Measurements from ENCODE around the gene EXOSC2. TPM values are rescaled to one million over a fixed set of nuclear protein-coding genes. Genes with fewer than 3 reads are reported as not detected.

Gene EXOSC2
- total RNA-seq, 2 donors from 2014 or later: 47.8 to 74.0 TPM

DNA sequence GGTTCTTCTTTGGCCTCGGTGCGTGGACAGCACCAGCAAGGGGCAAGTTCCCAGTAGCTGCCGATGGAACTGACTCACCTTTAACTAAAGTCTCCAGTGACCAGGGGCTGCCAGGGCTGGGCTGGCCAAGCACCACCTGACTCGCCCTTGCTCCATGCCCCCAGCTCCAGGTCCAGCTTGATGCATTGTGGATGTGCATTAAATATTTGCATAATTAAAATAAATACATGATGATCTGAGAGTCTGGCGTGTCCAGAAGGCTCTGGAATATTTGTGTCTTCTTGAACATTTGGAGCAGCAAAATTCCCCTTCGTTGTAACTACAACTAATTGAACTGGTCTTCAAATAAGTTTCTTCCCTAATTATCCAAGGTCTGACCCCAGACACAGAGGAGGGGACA is 38.7 kb upstream of the EXOSC2 start:
- no peak overlapping the region for H3K4me3 Mint-ChIP-seq
- H3K36me3 ChIP-seq (ENCODE audit: control insufficient read depth, insufficient read depth, low read length): no peaks in the 10 kb centered on the region
- H3K27me3 ChIP-seq (ENCODE audit: control insufficient read depth, insufficient read depth, low read length, poor library complexity, severe bottlenecking): peaks cover 64% of the 10 kb centered on the region

DNA sequence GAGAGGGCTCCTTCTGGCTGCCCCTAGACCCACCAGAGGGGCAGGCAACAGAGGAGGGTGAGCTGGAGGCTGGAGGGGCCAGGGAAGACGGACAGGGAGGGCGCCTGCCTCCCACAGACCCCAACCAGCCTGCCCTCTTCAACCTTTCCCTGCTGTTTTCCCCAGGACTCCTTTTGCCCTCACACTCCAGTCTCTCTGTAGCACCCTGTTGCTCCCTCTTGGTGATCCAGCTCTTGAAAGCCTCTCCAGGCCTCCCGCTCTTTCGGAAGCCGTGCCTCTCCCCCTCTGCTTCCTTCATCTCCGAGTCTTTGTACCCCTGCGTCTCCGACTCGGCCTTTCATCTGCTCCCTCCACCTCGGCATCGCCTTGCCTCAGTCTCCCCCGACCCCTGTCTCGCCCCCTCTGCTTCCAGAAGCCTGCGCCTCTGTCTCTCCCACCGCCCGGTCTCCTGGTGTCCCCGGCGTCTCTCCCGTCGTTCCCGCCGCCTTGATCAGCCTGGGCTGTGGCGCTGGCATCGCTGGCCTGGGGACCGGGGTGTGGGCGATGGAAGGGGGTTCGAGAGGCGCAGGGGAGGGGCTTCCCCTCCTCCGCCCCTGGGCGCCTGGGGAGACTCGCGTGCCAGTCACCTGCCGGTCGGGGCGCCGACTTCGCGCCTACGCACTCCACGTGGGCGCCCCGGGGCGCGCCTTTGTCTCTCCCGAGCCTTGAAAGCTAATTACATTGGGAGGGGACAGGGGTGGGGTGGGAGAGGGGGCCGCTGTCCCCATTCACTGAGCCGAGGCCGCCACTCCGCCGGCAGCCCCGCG is 34.5 kb upstream of the EXOSC2 start:
- no peaks in the 10 kb centered on the region for H3K4me1 ChIP-seq (ENCODE audit: control insufficient read depth, insufficient read depth, low read length)
- no peaks in the 10 kb centered on the region for H3K36me3 ChIP-seq (ENCODE audit: control insufficient read depth, insufficient read depth, low read length)
- no peaks in the 10 kb centered on the region for H3K9me3 ChIP-seq (ENCODE audit: control insufficient read depth, low read length)
- WGBS, 2 experiments (ENCODE audit: insufficient coverage in 1 of 2, insufficient read length in 1 of 2): 16 to 24% methylated on average over 16 to 52 of the region's 52 CpGs
- H3K36me3 Mint-ChIP-seq (ENCODE audit: low read depth): peaks cover 4% of the 10 kb centered on the region
- no peaks in the 10 kb centered on the region for H3K4me1 Mint-ChIP-seq
- no peak overlapping the region for H3K4me3 ChIP-seq (ENCODE audit: low read length)
- H3K27ac ChIP-seq (ENCODE audit: low read depth, low read length): no peak overlapping the region
- no peak for DNase-seq
- H3K4me3 Mint-ChIP-seq: no peak overlapping the region
- H3K9ac ChIP-seq (ENCODE audit: extremely low read depth, low read length, poor library complexity, severe bottlenecking): no peak overlapping the region
- H3K27ac Mint-ChIP-seq: no peak overlapping the region
- peaks cover 97% of the 10 kb centered on the region for H3K27me3 Mint-ChIP-seq (ENCODE audit: insufficient read depth)
- peaks cover 97% of the 10 kb centered on the region for H3K27me3 ChIP-seq (ENCODE audit: control insufficient read depth, insufficient read depth, low read length, poor library complexity, severe bottlenecking)
- H3K9me3 Mint-ChIP-seq: peaks cover 13% of the 10 kb centered on the region
- TF ChIP-seq, protein P1, sequence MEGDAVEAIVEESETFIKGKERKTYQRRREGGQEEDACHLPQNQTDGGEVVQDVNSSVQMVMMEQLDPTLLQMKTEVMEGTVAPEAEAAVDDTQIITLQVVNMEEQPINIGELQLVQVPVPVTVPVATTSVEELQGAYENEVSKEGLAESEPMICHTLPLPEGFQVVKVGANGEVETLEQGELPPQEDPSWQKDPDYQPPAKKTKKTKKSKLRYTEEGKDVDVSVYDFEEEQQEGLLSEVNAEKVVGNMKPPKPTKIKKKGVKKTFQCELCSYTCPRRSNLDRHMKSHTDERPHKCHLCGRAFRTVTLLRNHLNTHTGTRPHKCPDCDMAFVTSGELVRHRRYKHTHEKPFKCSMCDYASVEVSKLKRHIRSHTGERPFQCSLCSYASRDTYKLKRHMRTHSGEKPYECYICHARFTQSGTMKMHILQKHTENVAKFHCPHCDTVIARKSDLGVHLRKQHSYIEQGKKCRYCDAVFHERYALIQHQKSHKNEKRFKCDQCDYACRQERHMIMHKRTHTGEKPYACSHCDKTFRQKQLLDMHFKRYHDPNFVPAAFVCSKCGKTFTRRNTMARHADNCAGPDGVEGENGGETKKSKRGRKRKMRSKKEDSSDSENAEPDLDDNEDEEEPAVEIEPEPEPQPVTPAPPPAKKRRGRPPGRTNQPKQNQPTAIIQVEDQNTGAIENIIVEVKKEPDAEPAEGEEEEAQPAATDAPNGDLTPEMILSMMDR (conservative IDR thresholded peaks at IDR 0.05): no peak

More for the DNA sequence above, 38.7 kb upstream of the EXOSC2 start:
- Histone ChIP-seq H3K4me3 (ENCODE audit: low read length) (no peak overlapping the region), H3K9ac (ENCODE audit: extremely low read depth, low read length, poor library complexity, severe bottlenecking) (no peak overlapping the region), H3K27ac (ENCODE audit: low read depth, low read length) (no peak overlapping the region), H3K4me1 (ENCODE audit: control insufficient read depth, insufficient read depth, low read length) (no peaks in the 10 kb centered on the region), H3K9me3 (ENCODE audit: control insufficient read depth, low read length) (no peaks in the 10 kb centered on the region)
- no peak overlapping the region for H3K27ac Mint-ChIP-seq
- H3K4me1 Mint-ChIP-seq: no peaks in the 10 kb centered on the region
- 79 to 100% methylated on average over 4 to 6 of the region's 6 CpGs for WGBS, 2 experiments (ENCODE audit: insufficient coverage in 1 of 2, insufficient read length in 1 of 2)
- TF ChIP-seq, protein P1 (conservative IDR thresholded peaks at IDR 0.05): no peak
- peaks cover 4% of the 10 kb centered on the region for H3K36me3 Mint-ChIP-seq (ENCODE audit: low read depth)
- peaks cover 85% of the 10 kb centered on the region for H3K27me3 Mint-ChIP-seq (ENCODE audit: insufficient read depth)
- no peak for DNase-seq
- H3K9me3 Mint-ChIP-seq: peaks cover 13% of the 10 kb centered on the region

DNA sequence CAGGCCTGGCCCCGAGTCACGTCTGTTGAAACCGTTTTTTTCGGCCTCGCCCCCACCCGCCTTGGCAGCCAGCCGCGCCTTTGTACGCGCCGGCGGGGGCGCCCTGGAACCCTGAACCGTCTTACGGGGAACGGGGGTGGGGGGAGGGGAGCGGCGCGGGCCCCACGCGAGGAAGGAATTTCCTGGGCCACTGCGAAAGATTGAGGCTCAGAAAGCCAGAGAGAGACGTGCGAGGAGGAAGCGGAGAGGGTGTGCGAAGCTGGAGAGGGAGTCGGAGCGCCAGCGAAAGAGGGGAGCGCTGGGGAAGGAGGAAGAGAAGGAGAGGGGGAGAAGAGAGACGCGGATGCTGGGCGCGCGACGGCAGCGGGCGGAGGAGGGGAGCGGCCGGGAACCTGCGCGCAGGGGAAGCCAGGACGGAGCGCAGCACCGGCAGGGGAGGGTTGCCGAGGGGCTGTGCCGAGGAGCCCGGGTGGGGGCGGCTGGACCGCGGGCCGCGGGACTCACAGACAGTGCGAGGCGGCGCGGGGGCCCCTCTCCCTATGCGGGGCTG is 33.8 kb upstream of the EXOSC2 start:
- Histone ChIP-seq H3K4me3 (ENCODE audit: low read length) (no peak overlapping the region), H3K9me3 (ENCODE audit: control insufficient read depth, low read length) (no peaks in the 10 kb centered on the region), H3K9ac (ENCODE audit: extremely low read depth, low read length, poor library complexity, severe bottlenecking) (no peak overlapping the region), H3K27me3 (ENCODE audit: control insufficient read depth, insufficient read depth, low read length, poor library complexity, severe bottlenecking) (peaks cover 100% of the 10 kb centered on the region), H3K4me1 (ENCODE audit: control insufficient read depth, insufficient read depth, low read length) (no peaks in the 10 kb centered on the region), H3K36me3 (ENCODE audit: control insufficient read depth, insufficient read depth, low read length) (no peaks in the 10 kb centered on the region), H3K27ac (ENCODE audit: low read depth, low read length) (no peak overlapping the region)
- H3K9me3 Mint-ChIP-seq: peaks cover 13% of the 10 kb centered on the region
- H3K36me3 Mint-ChIP-seq (ENCODE audit: low read depth): peaks cover 4% of the 10 kb centered on the region
- no peaks in the 10 kb centered on the region for H3K4me1 Mint-ChIP-seq
- peak; percentile 77 for DNase-seq
- H3K4me3 Mint-ChIP-seq: peak overlapping the region; percentile 38
- peaks cover 99% of the 10 kb centered on the region for H3K27me3 Mint-ChIP-seq (ENCODE audit: insufficient read depth)
- TF ChIP-seq, protein P1 (conservative IDR thresholded peaks at IDR 0.05): no peak
- H3K27ac Mint-ChIP-seq: no peak overlapping the region
- WGBS, 2 experiments (ENCODE audit: insufficient coverage in 1 of 2, insufficient read length in 1 of 2): 1 to 3% methylated on average over 22 to 58 of the region's 58 CpGs
